Measurements from ENCODE around the gene KCNJ12.

- TF ChIP-seq ZNF121 (tag by site-specific recombination; IDR thresholded peaks at IDR 0.05) (no peak), PRDM1 (tag by site-specific recombination; IDR thresholded peaks at IDR 0.05) (no peak), HIC1 (tag by site-specific recombination; IDR thresholded peaks at IDR 0.05) (no peak), ZNF274 (IDR thresholded peaks at IDR 0.05; ENCODE audit: low read length) (no peak), ZNF274 (tag by site-specific recombination; IDR thresholded peaks at IDR 0.05; ENCODE audit: borderline replicate concordance) (no peak), KLF9 (tag by site-specific recombination; IDR thresholded peaks at IDR 0.05; ENCODE audit: low read depth) (no peak), CTCF (tag by site-specific recombination; IDR thresholded peaks at IDR 0.05) (no peak), ZNF600 (tag by site-specific recombination; IDR thresholded peaks at IDR 0.05) (no peak), PRDM4 (tag by site-specific recombination; IDR thresholded peaks at IDR 0.05) (no peak), SETDB1 (IDR thresholded peaks at IDR 0.05; ENCODE audit: insufficient read length, low read length) (no peak), ZXDB (tag by site-specific recombination; IDR thresholded peaks at IDR 0.05) (no peak), ZNF707 (tag by site-specific recombination; IDR thresholded peaks at IDR 0.05) (no peak), PATZ1 (tag by site-specific recombination; IDR thresholded peaks at IDR 0.05) (no peak), ZNF626 (tag by site-specific recombination; IDR thresholded peaks at IDR 0.05) (no peak)
Measured at GRCh38 chr17:21460358-21460757, 84.2 kb downstream of the KCNJ12 start.
